ENCODE measurements around the gene PNPLA3.

Gene PNPLA3

GRCh38 chr22:43928908-43929307 lies 5.3 kb downstream of the PNPLA3 start:
- H3K27me3 ChIP-seq (ENCODE audit: insufficient read depth, low read length) = no peaks in the 10 kb centered on the region
- no peaks in the 10 kb centered on the region for H3K9me3 ChIP-seq (ENCODE audit: insufficient read depth, low read depth, low read length)
- H3K4me3 ChIP-seq (ENCODE audit: low read length) = no peak overlapping the region
- 0 out of 2 replicates have a peak, but pooled peaks cover 6% of the 10 kb centered on the region for H3K4me1 ChIP-seq (ENCODE audit: insufficient read depth, low read length)
- H3K36me3 ChIP-seq (ENCODE audit: insufficient read depth, low read depth, low read length) = peaks cover 69% of the 10 kb centered on the region
- no peak overlapping the region for H3K27ac ChIP-seq (ENCODE audit: low read length)
- no peak overlapping the region for H3K9ac ChIP-seq (ENCODE audit: low read depth, low read length)

- Histone ChIP-seq H3K36me3 (ENCODE audit: insufficient read depth, low read depth, low read length) (peaks cover 90% of the 10 kb centered on the region), H3K27me3 (ENCODE audit: insufficient read depth, low read length) (no peaks in the 10 kb centered on the region), H3K27ac (ENCODE audit: low read length) (no peak overlapping the region), H3K4me3 (ENCODE audit: low read length) (no peak overlapping the region), H3K9ac (ENCODE audit: low read depth, low read length) (no peak overlapping the region), H3K4me1 (ENCODE audit: insufficient read depth, low read length) (no peaks in the 10 kb centered on the region), H3K9me3 (ENCODE audit: insufficient read depth, low read depth, low read length) (no peaks in the 10 kb centered on the region)
Measured at GRCh38 chr22:43931771-43932170, 8.2 kb downstream of the PNPLA3 start.

GRCh38 chr22:43941449-43941848 lies 17.8 kb downstream of the PNPLA3 start:
- H3K9me3 ChIP-seq (ENCODE audit: insufficient read depth, low read depth, low read length) = no peaks in the 10 kb centered on the region
- peaks cover 97% of the 10 kb centered on the region for H3K36me3 ChIP-seq (ENCODE audit: insufficient read depth, low read depth, low read length)

GRCh38 chr22:43944670-43945430 lies 21.2 kb downstream of the PNPLA3 start:
- H3K27ac ChIP-seq (ENCODE audit: low read length) = no peak overlapping the region
- H3K9ac ChIP-seq (ENCODE audit: low read depth, low read length) = no peak overlapping the region

More at GRCh38 chr22:43941449-43941848, 17.8 kb downstream of the PNPLA3 start:
- Histone ChIP-seq H3K4me3 (ENCODE audit: low read length) (no peak overlapping the region), H3K4me1 (ENCODE audit: insufficient read depth, low read length) (no peaks in the 10 kb centered on the region), H3K27ac (ENCODE audit: low read length) (no peak overlapping the region), H3K27me3 (ENCODE audit: insufficient read depth, low read length) (no peaks in the 10 kb centered on the region), H3K9ac (ENCODE audit: low read depth, low read length) (no peak overlapping the region)

GRCh38 chr22:43945632-43946383 lies 22.2 kb downstream of the PNPLA3 start:
- Histone ChIP-seq H3K27ac (ENCODE audit: low read length) (no peak overlapping the region), H3K9me3 (ENCODE audit: insufficient read depth, low read depth, low read length) (no peaks in the 10 kb centered on the region), H3K27me3 (ENCODE audit: insufficient read depth, low read length) (no peaks in the 10 kb centered on the region), H3K4me3 (ENCODE audit: low read length) (no peak overlapping the region), H3K4me1 (ENCODE audit: insufficient read depth, low read length) (no peaks in the 10 kb centered on the region), H3K36me3 (ENCODE audit: insufficient read depth, low read depth, low read length) (peaks cover 68% of the 10 kb centered on the region), H3K9ac (ENCODE audit: low read depth, low read length) (no peak overlapping the region)

More at GRCh38 chr22:43944670-43945430, 21.2 kb downstream of the PNPLA3 start:
- Histone ChIP-seq H3K27me3 (ENCODE audit: insufficient read depth, low read length) (no peaks in the 10 kb centered on the region), H3K9me3 (ENCODE audit: insufficient read depth, low read depth, low read length) (no peaks in the 10 kb centered on the region), H3K4me1 (ENCODE audit: insufficient read depth, low read length) (no peaks in the 10 kb centered on the region), H3K4me3 (ENCODE audit: low read length) (no peak overlapping the region), H3K36me3 (ENCODE audit: insufficient read depth, low read depth, low read length) (peaks cover 76% of the 10 kb centered on the region)

- H3K9ac ChIP-seq (ENCODE audit: low read depth, low read length) = no peak overlapping the region
- H3K36me3 ChIP-seq (ENCODE audit: insufficient read depth, low read depth, low read length) = peaks cover 63% of the 10 kb centered on the region
- H3K4me3 ChIP-seq (ENCODE audit: low read length) = no peak overlapping the region
- H3K9me3 ChIP-seq (ENCODE audit: insufficient read depth, low read depth, low read length) = no peaks in the 10 kb centered on the region
- no peaks in the 10 kb centered on the region for H3K4me1 ChIP-seq (ENCODE audit: insufficient read depth, low read length)
- no peak overlapping the region for H3K27ac ChIP-seq (ENCODE audit: low read length)
- no peaks in the 10 kb centered on the region for H3K27me3 ChIP-seq (ENCODE audit: insufficient read depth, low read length)
Measured at GRCh38 chr22:43946384-43946667, 22.7 kb downstream of the PNPLA3 start.

- Histone ChIP-seq H3K27me3 (ENCODE audit: insufficient read depth, low read length) (no peaks in the 10 kb centered on the region), H3K4me3 (ENCODE audit: low read length) (no peak overlapping the region), H3K27ac (ENCODE audit: low read length) (no peak overlapping the region)
Measured at GRCh38 chr22:43948836-43949406, 25.3 kb downstream of the PNPLA3 start.

GRCh38 chr22:43951391-43951790 lies 27.8 kb downstream of the PNPLA3 start:
- no peak overlapping the region for H3K9ac ChIP-seq (ENCODE audit: low read depth, low read length)
- no peak overlapping the region for H3K27ac ChIP-seq (ENCODE audit: low read length)
- H3K36me3 ChIP-seq (ENCODE audit: insufficient read depth, low read depth, low read length) = peaks cover 14% of the 10 kb centered on the region
- no peaks in the 10 kb centered on the region for H3K9me3 ChIP-seq (ENCODE audit: insufficient read depth, low read depth, low read length)
- H3K4me3 ChIP-seq (ENCODE audit: low read length) = no peak overlapping the region
- H3K4me1 ChIP-seq (ENCODE audit: insufficient read depth, low read length) = peaks cover 9% of the 10 kb centered on the region; the same call in 1 of the 2 replicates
- no peaks in the 10 kb centered on the region for H3K27me3 ChIP-seq (ENCODE audit: insufficient read depth, low read length)

More at GRCh38 chr22:43948836-43949406, 25.3 kb downstream of the PNPLA3 start:
- peaks cover under 1% of the 10 kb centered on the region; the same call in 1 of the 2 replicates for H3K4me1 ChIP-seq (ENCODE audit: insufficient read depth, low read length)
- no peaks in the 10 kb centered on the region for H3K9me3 ChIP-seq (ENCODE audit: insufficient read depth, low read depth, low read length)
- H3K9ac ChIP-seq (ENCODE audit: low read depth, low read length) = no peak overlapping the region
- H3K36me3 ChIP-seq (ENCODE audit: insufficient read depth, low read depth, low read length) = peaks cover 38% of the 10 kb centered on the region

GRCh38 chr22:43951966-43952365 lies 28.4 kb downstream of the PNPLA3 start:
- Histone ChIP-seq H3K4me1 (ENCODE audit: insufficient read depth, low read length) (peaks cover 13% of the 10 kb centered on the region; the same call in 1 of the 2 replicates), H3K36me3 (ENCODE audit: insufficient read depth, low read depth, low read length) (peaks cover 8% of the 10 kb centered on the region), H3K9ac (ENCODE audit: low read depth, low read length) (no peak overlapping the region), H3K9me3 (ENCODE audit: insufficient read depth, low read depth, low read length) (no peaks in the 10 kb centered on the region), H3K27me3 (ENCODE audit: insufficient read depth, low read length) (no peaks in the 10 kb centered on the region), H3K27ac (ENCODE audit: low read length) (no peak overlapping the region), H3K4me3 (ENCODE audit: low read length) (no peak overlapping the region)

- Histone ChIP-seq H3K27ac (ENCODE audit: low read length) (no peak overlapping the region), H3K4me3 (ENCODE audit: low read length) (peak overlapping the region; percentile 96), H3K9ac (ENCODE audit: low read depth, low read length) (peak overlapping the region; percentile 92), H3K36me3 (ENCODE audit: insufficient read depth, low read depth, low read length) (no peaks in the 10 kb centered on the region), H3K9me3 (ENCODE audit: insufficient read depth, low read depth, low read length) (no peaks in the 10 kb centered on the region), H3K27me3 (ENCODE audit: insufficient read depth, low read length) (no peaks in the 10 kb centered on the region), H3K4me1 (ENCODE audit: insufficient read depth, low read length) (peaks cover 13% of the 10 kb centered on the region; the same call in 1 of the 2 replicates)
Measured at GRCh38 chr22:43953988-43954785, 30.6 kb downstream of the PNPLA3 start.
